ENCODE results near the gene BAZ1B.

Gene BAZ1B

DNA sequence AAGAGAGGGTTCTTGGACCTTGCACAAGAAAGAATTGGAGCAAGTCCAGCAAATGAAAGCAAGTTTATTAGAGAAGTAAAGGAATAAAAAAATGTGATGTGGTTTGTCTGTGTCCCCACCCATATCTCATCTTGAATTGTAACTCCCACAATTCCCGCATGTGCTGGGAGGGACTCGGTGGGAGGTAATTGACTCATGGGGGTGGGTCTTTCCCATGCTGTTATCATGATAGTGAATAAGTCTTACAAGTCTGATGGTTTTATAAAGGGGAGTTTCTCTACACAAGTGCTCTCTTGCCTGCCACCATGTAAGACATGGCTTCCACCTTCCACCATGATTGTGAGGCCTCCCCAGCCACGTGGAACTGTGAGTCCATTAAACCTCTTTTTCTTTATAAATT is 127.7 kb downstream of the BAZ1B start:
- ATAC-seq (replicated peaks; ENCODE audit: extremely low read depth, poor library complexity, severe bottlenecking) = no peak
- no peak overlapping the region for H3K27ac Mint-ChIP-seq (ENCODE audit: low read depth)
- DNase-seq (ENCODE audit: low spot score in 2 of 2) = no peak
- no peak overlapping the region for H3K4me3 Mint-ChIP-seq
- peaks cover 39% of the 10 kb centered on the region for H3K27me3 Mint-ChIP-seq
- no peaks in the 10 kb centered on the region for H3K4me1 Mint-ChIP-seq
- no peaks in the 10 kb centered on the region for H3K9me3 Mint-ChIP-seq
- H3K36me3 Mint-ChIP-seq (ENCODE audit: insufficient read depth) = no peaks in the 10 kb centered on the region

DNA sequence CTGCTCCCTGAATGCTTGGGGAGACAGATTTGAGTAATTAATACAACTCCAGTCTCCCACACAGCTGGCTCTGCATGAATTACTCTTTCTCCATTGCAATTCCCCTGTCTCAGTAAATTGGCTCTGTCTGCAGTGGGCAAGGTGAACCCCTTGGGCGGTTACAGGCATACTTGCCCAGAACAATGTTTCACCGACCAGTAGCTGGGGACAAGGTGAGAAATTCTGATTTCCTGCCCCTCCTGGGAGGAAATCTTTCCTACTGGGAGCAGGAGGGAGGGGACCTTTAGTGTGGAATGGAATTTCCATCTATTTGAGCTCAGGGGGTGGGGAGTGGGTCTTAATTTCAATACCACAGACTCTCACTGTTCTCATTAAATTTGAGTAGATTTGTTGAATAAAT is 130.7 kb downstream of the BAZ1B start:
- Mint-ChIP-seq H3K27me3 (peaks cover 27% of the 10 kb centered on the region), H3K4me3 (no peak overlapping the region), H3K4me1 (no peaks in the 10 kb centered on the region), H3K9me3 (peaks cover 16% of the 10 kb centered on the region), H3K27ac (ENCODE audit: low read depth) (no peak overlapping the region), H3K36me3 (ENCODE audit: insufficient read depth) (peaks cover 1% of the 10 kb centered on the region)
- DNase-seq (ENCODE audit: low spot score in 2 of 2) = no peak
- ATAC-seq (replicated peaks; ENCODE audit: extremely low read depth, poor library complexity, severe bottlenecking) = no peak

Measured in central memory CD8-positive, alpha-beta T cell (primary cell).